Ascending aorta (tissue), 2 donors: ENCODE data around the gene TSGA10IP. TPM values are rescaled to one million over a fixed set of nuclear protein-coding genes. Genes with fewer than 3 reads are reported as not detected.
A peak's percentile ranks its signal among the peaks of the same experiment; 100 is the strongest.

Experiments used
- DNase-seq, 2 donors: peaks; one replicate each; pipeline ENCODE4 v3.0.0-alpha.2; 2019; ENCODE audit warnings: low spot score in 2 of 2
- H3K27ac ChIP-seq, 2 donors: fragments of 200-600 bp; sonication (generic); one replicate each; pipeline ENCODE4 v1.5.1; 2016 to 2017; ENCODE audit warnings: mild to moderate bottlenecking in 1 of 2
- H3K27me3 ChIP-seq: fragments of 200-600 bp; sonication (generic); one replicate; pipeline ENCODE4 v1.5.1; 2017
- H3K36me3 ChIP-seq, 2 donors: fragments of 200-600 bp; sonication (generic); one replicate each; pipeline ENCODE4 v1.5.1; 2016
- H3K4me1 ChIP-seq, 2 donors: fragments of 200-600 bp; sonication (generic); one replicate each; pipeline ENCODE4 v1.5.1; 2016 to 2017; ENCODE audit warnings: mild to moderate bottlenecking in 1 of 2
- H3K4me3 ChIP-seq, 2 donors: fragments of 200-600 bp; sonication (generic); one replicate each; pipeline ENCODE4 v1.5.1; 2016 to 2017; ENCODE audit warnings: mild to moderate bottlenecking in 1 of 2
- H3K9me3 ChIP-seq, 2 donors: fragments of 200-600 bp; sonication (generic); one replicate each; pipeline ENCODE4 v1.5.1; 2016
- intact Hi-C: fragments of 100-400 bp; cut with DNase I; formaldehyde crosslinking; loops from one replicate; pipeline ENCODE4 v1.15.1; 2023
- total RNA-seq: library from RNA; depleted of rRNA; stranded (reverse); fragments of >200 nt; gene quantifications from one replicate; pipeline ENCODE4 v1.1.0, GENCODE V29; 2016
- TF ChIP-seq, protein P1 (sequence below), 3 experiments: fragments of 200-600 bp in 2 of 3; fragments of 450-650 bp in 1 of 3; sonication (generic) in 2 of 3; IDR thresholded peaks; one replicate each; pipeline ENCODE4 v1.5.1; 2016 to 2019; ENCODE audit warnings: antibody characterized with exemption in 3 of 3, mild to moderate bottlenecking in 1 of 3, moderate library complexity in 1 of 3

Gene TSGA10IP
- total RNA-seq, 1 donor from 2014 or later, result not detected

DNA sequence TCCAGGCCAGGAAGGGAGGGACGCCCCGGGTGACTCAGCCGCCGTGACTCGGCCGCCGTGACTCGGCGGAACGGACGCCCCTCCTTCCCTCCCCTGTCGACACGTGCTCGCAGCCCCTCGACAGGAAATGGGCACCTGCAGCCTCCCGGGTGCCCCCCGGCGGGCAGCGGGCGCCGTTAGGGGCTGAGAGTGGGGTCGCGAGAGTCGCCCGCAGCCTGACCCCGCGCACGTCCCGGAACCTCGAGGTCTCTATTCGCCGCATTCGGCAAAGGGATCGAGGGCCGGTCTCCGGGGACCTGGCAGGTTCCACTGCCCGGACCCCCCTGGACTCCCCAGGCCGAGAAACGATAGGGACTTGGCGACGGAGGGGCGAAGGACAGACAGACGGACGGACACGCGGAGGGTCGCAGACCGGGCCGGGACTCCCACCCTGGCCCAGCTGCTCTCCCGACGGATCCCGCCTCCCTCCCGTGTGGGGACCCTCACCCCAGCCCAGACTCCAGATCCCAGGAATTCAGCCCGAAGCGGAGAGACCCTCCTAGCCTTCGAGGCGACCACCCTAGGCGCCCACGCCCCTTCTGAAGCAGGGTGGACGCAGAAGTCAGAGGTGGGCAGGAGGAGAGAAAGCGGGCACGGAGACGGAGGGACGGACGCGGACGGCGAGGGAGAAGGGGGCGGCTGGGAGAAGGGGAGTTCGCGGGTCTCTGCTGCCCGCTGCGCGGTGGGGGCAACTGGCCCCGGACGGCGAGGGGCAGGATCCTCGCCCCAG, 45.7 kb upstream of the TSGA10IP start:
- Histone ChIP-seq H3K27ac (peak overlapping the region; percentile 84 to 85), H3K4me3 (peak overlapping the region; percentile 70 to 80), H3K36me3 (no peaks in the 10 kb centered on the region), H3K4me1 (peaks cover 7 to 20% of the 10 kb centered on the region in 2 donors), H3K9me3 (no peaks in the 10 kb centered on the region), H3K27me3 (no peaks in the 10 kb centered on the region)
- intact Hi-C loops, result loop anchor here (1.0 kb wide), 3 partner anchors 9 to 20 kb away; partner anchors contain the start of genes C11orf68, CCDC85B and DRAP1
- peak in 1 of 2 donors; percentile 89 for DNase-seq
- TF ChIP-seq, protein P1, sequence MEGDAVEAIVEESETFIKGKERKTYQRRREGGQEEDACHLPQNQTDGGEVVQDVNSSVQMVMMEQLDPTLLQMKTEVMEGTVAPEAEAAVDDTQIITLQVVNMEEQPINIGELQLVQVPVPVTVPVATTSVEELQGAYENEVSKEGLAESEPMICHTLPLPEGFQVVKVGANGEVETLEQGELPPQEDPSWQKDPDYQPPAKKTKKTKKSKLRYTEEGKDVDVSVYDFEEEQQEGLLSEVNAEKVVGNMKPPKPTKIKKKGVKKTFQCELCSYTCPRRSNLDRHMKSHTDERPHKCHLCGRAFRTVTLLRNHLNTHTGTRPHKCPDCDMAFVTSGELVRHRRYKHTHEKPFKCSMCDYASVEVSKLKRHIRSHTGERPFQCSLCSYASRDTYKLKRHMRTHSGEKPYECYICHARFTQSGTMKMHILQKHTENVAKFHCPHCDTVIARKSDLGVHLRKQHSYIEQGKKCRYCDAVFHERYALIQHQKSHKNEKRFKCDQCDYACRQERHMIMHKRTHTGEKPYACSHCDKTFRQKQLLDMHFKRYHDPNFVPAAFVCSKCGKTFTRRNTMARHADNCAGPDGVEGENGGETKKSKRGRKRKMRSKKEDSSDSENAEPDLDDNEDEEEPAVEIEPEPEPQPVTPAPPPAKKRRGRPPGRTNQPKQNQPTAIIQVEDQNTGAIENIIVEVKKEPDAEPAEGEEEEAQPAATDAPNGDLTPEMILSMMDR (IDR thresholded peaks at IDR 0.05), result no peak

DNA sequence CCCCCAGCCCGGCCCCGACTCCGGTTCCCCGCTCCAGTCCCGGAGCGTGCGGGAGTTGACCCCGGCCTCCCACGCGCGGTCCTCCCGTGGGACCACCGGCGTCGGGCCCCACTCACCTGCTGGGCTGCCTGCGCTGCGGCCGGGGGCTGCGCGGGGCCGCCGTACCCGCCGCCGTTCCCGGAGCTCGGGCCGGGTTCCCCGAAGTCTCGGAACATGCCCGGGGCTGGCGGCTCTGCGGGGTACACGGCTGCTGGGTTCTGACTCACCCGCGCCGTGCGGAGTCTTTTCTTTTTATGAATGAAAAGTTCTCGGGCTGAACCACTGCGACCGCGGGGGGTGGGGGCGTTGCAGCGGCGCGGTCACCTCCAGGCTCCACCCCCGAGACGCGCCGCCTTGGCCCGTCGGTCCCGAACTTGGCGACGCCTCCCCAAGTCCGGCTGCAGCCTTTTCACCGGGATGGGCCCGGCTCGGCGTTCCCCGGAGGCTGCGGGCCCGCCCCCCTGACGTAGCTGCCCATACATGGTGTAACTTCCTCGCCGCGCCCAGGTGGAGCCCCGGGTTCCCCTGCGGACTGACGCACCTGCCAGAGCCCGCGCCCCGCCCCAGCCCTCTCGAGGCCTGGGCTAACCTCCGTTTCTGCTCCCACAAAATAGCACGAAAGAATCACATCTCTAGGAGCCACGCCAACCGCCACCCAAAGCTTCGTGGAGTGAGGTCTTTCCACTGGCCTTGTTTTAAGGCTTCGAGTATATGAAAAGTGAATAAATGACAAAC, 45.0 kb upstream of the TSGA10IP start, which contains the start of gene FOSL1:
Gene FOSL1 (minus strand): TSS at position 264 of the 774 bp plus-strand sequence. CDS start 49 bp downstream, at position 215.
- no peaks in the 10 kb centered on the region for H3K9me3 ChIP-seq
- H3K27me3 ChIP-seq, result no peaks in the 10 kb centered on the region
- peak within 1 kb of the TSS; percentile 84 to 85 for H3K27ac ChIP-seq
- H3K4me1 ChIP-seq, result peaks cover 7 to 20% of the 10 kb centered on the region in 2 donors
- peak; percentile 80 to 96 for DNase-seq
- H3K36me3 ChIP-seq, result no peaks in the 10 kb centered on the region
- peak within 1 kb of the TSS; percentile 70 to 80 for H3K4me3 ChIP-seq
- intact Hi-C loops, result loop anchor here (1.0 kb wide), 3 partner anchors 10 to 19 kb away; partner anchors contain the start of genes C11orf68, CCDC85B and DRAP1
- TF ChIP-seq, protein P1 (IDR thresholded peaks at IDR 0.05), result no peak

GRCh38 chr11:65900899-65901180, 44.4 kb upstream of the TSGA10IP start:
- no peak for DNase-seq
- H3K27ac ChIP-seq, result peak overlapping the region; percentile 84 to 85
- no peaks in the 10 kb centered on the region for H3K27me3 ChIP-seq
- H3K4me1 ChIP-seq, result peaks cover 7 to 20% of the 10 kb centered on the region in 2 donors
- no peaks in the 10 kb centered on the region for H3K9me3 ChIP-seq
- intact Hi-C loops, result loop anchor here (1.0 kb wide), 4 partner anchors 10 to 18 kb away; partner anchors contain the start of genes C11orf68, CCDC85B and DRAP1
- no peaks in the 10 kb centered on the region for H3K36me3 ChIP-seq
- TF ChIP-seq, protein P1 (IDR thresholded peaks at IDR 0.05), result no peak
- H3K4me3 ChIP-seq, result peak overlapping the region; percentile 70 to 80

DNA sequence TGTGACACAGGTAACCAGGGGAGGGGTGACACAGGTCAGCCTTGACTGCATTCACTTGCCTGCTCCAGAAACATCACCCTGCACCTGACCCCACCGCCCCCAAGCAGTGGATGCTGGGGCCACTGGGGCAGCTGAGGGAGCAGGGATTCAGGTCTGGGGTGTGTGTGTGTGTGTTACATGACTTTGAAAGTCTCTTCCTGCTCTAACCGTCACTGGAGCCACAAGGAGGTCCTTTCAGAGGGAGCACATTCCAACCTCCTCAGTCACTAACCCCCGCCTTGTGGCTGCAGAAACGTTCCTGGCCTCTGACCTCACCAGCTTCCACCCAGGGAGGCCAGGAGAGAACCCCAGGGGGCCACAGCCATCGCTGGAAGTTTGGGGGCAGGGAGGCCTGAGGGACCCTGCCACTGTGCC, 42.2 kb upstream of the TSGA10IP start:
- no peak overlapping the region for H3K27ac ChIP-seq
- no peaks in the 10 kb centered on the region for H3K36me3 ChIP-seq
- peaks cover 7 to 13% of the 10 kb centered on the region in 2 donors for H3K4me1 ChIP-seq
- H3K9me3 ChIP-seq, result no peaks in the 10 kb centered on the region
- no peak overlapping the region for H3K4me3 ChIP-seq
- intact Hi-C loops, result no loop called here
- H3K27me3 ChIP-seq, result no peaks in the 10 kb centered on the region
- no peak for DNase-seq
- TF ChIP-seq, protein P1 (IDR thresholded peaks at IDR 0.05), result no peak

DNA sequence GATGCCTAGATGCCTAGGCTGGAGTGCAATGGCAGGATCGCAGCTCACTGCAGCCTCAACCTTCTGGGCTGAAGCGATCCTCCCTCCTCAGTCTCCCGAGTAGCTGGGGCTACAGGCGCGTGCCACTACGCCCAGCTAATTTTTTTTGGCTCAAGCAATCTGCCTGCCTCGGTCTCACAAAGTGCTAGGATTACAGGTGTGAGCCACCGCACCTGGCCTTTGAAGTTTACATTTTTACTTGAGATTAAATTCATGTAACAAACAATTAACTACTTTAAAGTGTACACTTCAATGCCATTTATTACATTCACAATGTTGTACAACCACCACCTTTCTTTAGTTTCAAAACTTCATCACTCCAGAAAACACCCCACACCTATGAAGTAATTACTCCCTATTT, 41.6 kb upstream of the TSGA10IP start:
- TF ChIP-seq, protein P1 (IDR thresholded peaks at IDR 0.05), result no peak
- H3K4me1 ChIP-seq, result peaks cover 7 to 13% of the 10 kb centered on the region in 2 donors
- no peaks in the 10 kb centered on the region for H3K36me3 ChIP-seq
- no peaks in the 10 kb centered on the region for H3K9me3 ChIP-seq
- no peak overlapping the region for H3K27ac ChIP-seq
- DNase-seq, result no peak
- no peak overlapping the region for H3K4me3 ChIP-seq
- intact Hi-C loops, result no loop called here
- H3K27me3 ChIP-seq, result no peaks in the 10 kb centered on the region
